ENCODE results near the gene MRPL37.

MRPL37 gene

GRCh38 chr1:54253480-54253879 is 53.5 kb downstream of the MRPL37 start:
- no peaks in the 10 kb centered on the region for H3K9me3 Mint-ChIP-seq
- peaks cover 4% of the 10 kb centered on the region for H3K36me3 Mint-ChIP-seq (ENCODE audit: low read depth)
- H3K27ac Mint-ChIP-seq = no peak overlapping the region
- H3K27me3 Mint-ChIP-seq = no peaks in the 10 kb centered on the region
- H3K4me1 Mint-ChIP-seq (ENCODE audit: low read depth) = no peaks in the 10 kb centered on the region
- H3K4me3 Mint-ChIP-seq = no peak overlapping the region

GRCh38 chr1:54254055-54254454 is 54.1 kb downstream of the MRPL37 start:
- Mint-ChIP-seq H3K4me3 (no peak overlapping the region), H3K36me3 (ENCODE audit: low read depth) (peaks cover 4% of the 10 kb centered on the region), H3K27ac (no peak overlapping the region), H3K4me1 (ENCODE audit: low read depth) (no peaks in the 10 kb centered on the region), H3K9me3 (no peaks in the 10 kb centered on the region), H3K27me3 (no peaks in the 10 kb centered on the region)

GRCh38 chr1:54255026-54255702 is 55.2 kb downstream of the MRPL37 start:
- Mint-ChIP-seq H3K9me3 (no peaks in the 10 kb centered on the region), H3K36me3 (ENCODE audit: low read depth) (peaks cover 4% of the 10 kb centered on the region), H3K4me1 (ENCODE audit: low read depth) (no peaks in the 10 kb centered on the region), H3K27ac (no peak overlapping the region), H3K27me3 (no peaks in the 10 kb centered on the region), H3K4me3 (no peak overlapping the region)

- no peak overlapping the region for H3K27ac Mint-ChIP-seq
- peaks cover 4% of the 10 kb centered on the region for H3K36me3 Mint-ChIP-seq (ENCODE audit: low read depth)
Observed at GRCh38 chr1:54256522-54257345, 56.8 kb downstream of the MRPL37 start.

GRCh38 chr1:54257346-54257620 is 57.3 kb downstream of the MRPL37 start:
- H3K4me3 Mint-ChIP-seq = no peak overlapping the region
- no peaks in the 10 kb centered on the region for H3K9me3 Mint-ChIP-seq
- no peaks in the 10 kb centered on the region for H3K4me1 Mint-ChIP-seq (ENCODE audit: low read depth)
- H3K27ac Mint-ChIP-seq = peak overlapping the region; percentile 10
- H3K27me3 Mint-ChIP-seq = no peaks in the 10 kb centered on the region
- H3K36me3 Mint-ChIP-seq (ENCODE audit: low read depth) = peaks cover 4% of the 10 kb centered on the region

More at GRCh38 chr1:54256522-54257345, 56.8 kb downstream of the MRPL37 start:
- H3K9me3 Mint-ChIP-seq = no peaks in the 10 kb centered on the region
- H3K27me3 Mint-ChIP-seq = no peaks in the 10 kb centered on the region
- no peak overlapping the region for H3K4me3 Mint-ChIP-seq
- H3K4me1 Mint-ChIP-seq (ENCODE audit: low read depth) = no peaks in the 10 kb centered on the region

GRCh38 chr1:54257876-54258275 is 57.9 kb downstream of the MRPL37 start:
- Mint-ChIP-seq H3K4me1 (ENCODE audit: low read depth) (no peaks in the 10 kb centered on the region), H3K27ac (no peak overlapping the region), H3K9me3 (no peaks in the 10 kb centered on the region), H3K36me3 (ENCODE audit: low read depth) (peaks cover 4% of the 10 kb centered on the region), H3K4me3 (no peak overlapping the region), H3K27me3 (no peaks in the 10 kb centered on the region)

GRCh38 chr1:54259546-54260140 is 59.7 kb downstream of the MRPL37 start:
- H3K4me3 Mint-ChIP-seq = no peak overlapping the region
- H3K27ac Mint-ChIP-seq = no peak overlapping the region
- H3K27me3 Mint-ChIP-seq = no peaks in the 10 kb centered on the region
- peaks cover 4% of the 10 kb centered on the region for H3K36me3 Mint-ChIP-seq (ENCODE audit: low read depth)
- H3K4me1 Mint-ChIP-seq (ENCODE audit: low read depth) = no peaks in the 10 kb centered on the region
- no peaks in the 10 kb centered on the region for H3K9me3 Mint-ChIP-seq

GRCh38 chr1:54260810-54261209 is 60.8 kb downstream of the MRPL37 start:
- Mint-ChIP-seq H3K27ac (no peak overlapping the region), H3K4me3 (no peak overlapping the region), H3K27me3 (no peaks in the 10 kb centered on the region), H3K4me1 (ENCODE audit: low read depth) (peaks cover 3% of the 10 kb centered on the region), H3K36me3 (ENCODE audit: low read depth) (peaks cover 4% of the 10 kb centered on the region), H3K9me3 (no peaks in the 10 kb centered on the region)

- Mint-ChIP-seq H3K9me3 (no peaks in the 10 kb centered on the region), H3K27me3 (no peaks in the 10 kb centered on the region), H3K4me3 (no peak overlapping the region), H3K36me3 (ENCODE audit: low read depth) (no peaks in the 10 kb centered on the region), H3K4me1 (ENCODE audit: low read depth) (peaks cover 3% of the 10 kb centered on the region), H3K27ac (no peak overlapping the region)
Observed at GRCh38 chr1:54262244-54262643, 62.3 kb downstream of the MRPL37 start.

- Mint-ChIP-seq H3K27ac (no peak overlapping the region), H3K36me3 (ENCODE audit: low read depth) (no peaks in the 10 kb centered on the region), H3K4me3 (no peak overlapping the region), H3K4me1 (ENCODE audit: low read depth) (peaks cover 3% of the 10 kb centered on the region), H3K27me3 (no peaks in the 10 kb centered on the region), H3K9me3 (no peaks in the 10 kb centered on the region)
Observed at GRCh38 chr1:54263601-54264226, 63.7 kb downstream of the MRPL37 start.

GRCh38 chr1:54265126-54265525 is 65.2 kb downstream of the MRPL37 start:
- H3K27ac Mint-ChIP-seq = no peak overlapping the region
- H3K4me3 Mint-ChIP-seq = no peak overlapping the region
- H3K4me1 Mint-ChIP-seq (ENCODE audit: low read depth) = peaks cover 3% of the 10 kb centered on the region
- no peaks in the 10 kb centered on the region for H3K9me3 Mint-ChIP-seq
- H3K36me3 Mint-ChIP-seq (ENCODE audit: low read depth) = no peaks in the 10 kb centered on the region
- H3K27me3 Mint-ChIP-seq = no peaks in the 10 kb centered on the region

GRCh38 chr1:54265659-54266058 is 65.7 kb downstream of the MRPL37 start:
- no peak overlapping the region for H3K4me3 Mint-ChIP-seq
- no peaks in the 10 kb centered on the region for H3K9me3 Mint-ChIP-seq
- H3K27ac Mint-ChIP-seq = no peak overlapping the region
- H3K4me1 Mint-ChIP-seq (ENCODE audit: low read depth) = peaks cover 3% of the 10 kb centered on the region
- H3K27me3 Mint-ChIP-seq = no peaks in the 10 kb centered on the region
- H3K36me3 Mint-ChIP-seq (ENCODE audit: low read depth) = no peaks in the 10 kb centered on the region

GRCh38 chr1:54266195-54266594 is 66.2 kb downstream of the MRPL37 start:
- no peak overlapping the region for H3K27ac Mint-ChIP-seq

GRCh38 chr1:54266908-54267307 is 66.9 kb downstream of the MRPL37 start:
- Mint-ChIP-seq H3K27me3 (no peaks in the 10 kb centered on the region), H3K4me3 (no peak overlapping the region), H3K27ac (no peak overlapping the region), H3K9me3 (no peaks in the 10 kb centered on the region), H3K36me3 (ENCODE audit: low read depth) (no peaks in the 10 kb centered on the region), H3K4me1 (ENCODE audit: low read depth) (peaks cover 3% of the 10 kb centered on the region)

More at GRCh38 chr1:54266195-54266594, 66.2 kb downstream of the MRPL37 start:
- Mint-ChIP-seq H3K36me3 (ENCODE audit: low read depth) (no peaks in the 10 kb centered on the region), H3K4me3 (no peak overlapping the region), H3K9me3 (no peaks in the 10 kb centered on the region), H3K4me1 (ENCODE audit: low read depth) (peaks cover 3% of the 10 kb centered on the region), H3K27me3 (no peaks in the 10 kb centered on the region)
